ENCODE data around the gene ANO1.

GRCh38 chr11:70091638-70092037 is 13.5 kb downstream of the ANO1 start:
- TF ChIP-seq POLR2A (IDR thresholded peaks at IDR 0.05; ENCODE audit: low read depth, low read length) (no peak), POLR2AphosphoS5 (IDR thresholded peaks at IDR 0.05; ENCODE audit: low read depth, low read length) (no peak), POU2F2 (IDR thresholded peaks at IDR 0.05; ENCODE audit: low read depth, low read length) (no peak), TAF1 (IDR thresholded peaks at IDR 0.05; ENCODE audit: low read depth, low read length) (no peak), SPI1 (IDR thresholded peaks at IDR 0.05; ENCODE audit: low read depth, low read length) (no peak)

Measured in GM12891 (cell line).